ENCODE results near the gene NPTXR.
"Not testable (repeated sequence)": the region's sequence is repeated elsewhere in the genome, so short reads cannot be mapped to it uniquely, and the experiment has no call there.

NPTXR gene

GRCh38 chr22:38868286-38868721 lies 24.5 kb upstream of the NPTXR start:
- DNase-seq: no peak

DNA sequence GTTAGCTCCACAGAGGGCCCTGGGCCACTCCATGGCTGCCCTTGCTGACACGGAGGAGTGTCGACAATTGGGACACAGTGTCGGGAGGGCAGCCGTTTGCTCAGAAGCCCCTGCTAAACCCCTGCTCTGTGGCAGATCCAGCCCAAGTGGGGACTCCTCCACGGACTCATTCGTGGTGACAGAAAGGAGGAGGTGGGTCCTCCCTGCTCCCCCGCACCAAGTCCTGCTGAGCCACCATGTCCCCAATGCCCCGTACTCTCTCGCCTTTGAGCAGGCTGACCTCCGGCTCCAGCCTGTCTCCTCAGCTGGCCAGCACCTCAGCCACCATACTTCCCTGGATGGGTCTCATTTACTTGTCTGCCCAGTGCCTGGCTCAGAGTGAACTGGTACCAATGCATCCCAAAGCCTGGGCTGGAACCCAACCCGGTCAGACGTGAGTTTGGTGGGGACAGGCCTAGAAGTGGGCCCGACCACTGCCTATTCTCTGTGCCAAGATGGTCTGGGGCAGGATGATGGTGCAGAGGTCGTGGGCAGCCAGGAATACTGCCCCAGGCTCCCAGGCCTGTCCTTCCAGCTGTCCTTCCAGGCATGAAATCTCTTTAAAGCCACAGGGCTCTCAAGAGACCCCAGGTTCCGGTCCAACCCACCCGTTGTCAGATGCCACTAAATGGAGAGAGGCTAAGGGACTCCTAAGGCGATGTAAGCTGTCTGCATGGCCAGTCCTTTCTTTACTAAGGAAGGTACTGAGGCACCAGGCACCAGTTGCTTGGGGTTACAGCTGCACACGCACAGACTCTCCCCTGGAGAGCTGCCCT lies 23.9 kb upstream of the NPTXR start:
- DNase-seq: peak; percentile 47

DNA sequence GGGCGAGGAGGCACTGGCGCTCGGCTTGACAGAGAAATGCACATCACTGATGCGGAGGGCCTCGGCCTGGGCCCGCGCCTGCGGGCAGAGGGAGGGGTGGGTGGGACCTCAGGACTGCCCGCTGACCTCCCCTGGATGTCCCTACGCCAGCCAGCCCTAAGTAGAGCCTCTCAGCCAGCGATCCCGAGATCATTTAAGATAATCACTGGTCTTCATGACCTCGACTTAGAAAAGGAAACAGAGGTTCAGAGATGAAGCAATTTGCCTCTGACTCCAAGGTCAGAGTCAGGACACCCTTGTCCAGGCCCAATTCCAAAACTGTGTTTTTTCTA lies 23.3 kb upstream of the NPTXR start:
- DNase-seq: no peak

GRCh38 chr22:38866399-38867123 lies 22.7 kb upstream of the NPTXR start:
- DNase-seq: no peak

GRCh38 chr22:38866024-38866398 lies 22.2 kb upstream of the NPTXR start:
- no peak for DNase-seq

GRCh38 chr22:38865201-38866023 lies 21.6 kb upstream of the NPTXR start:
- no peak for DNase-seq

GRCh38 chr22:38864361-38865191 lies 20.7 kb upstream of the NPTXR start:
- no peak for DNase-seq

DNA sequence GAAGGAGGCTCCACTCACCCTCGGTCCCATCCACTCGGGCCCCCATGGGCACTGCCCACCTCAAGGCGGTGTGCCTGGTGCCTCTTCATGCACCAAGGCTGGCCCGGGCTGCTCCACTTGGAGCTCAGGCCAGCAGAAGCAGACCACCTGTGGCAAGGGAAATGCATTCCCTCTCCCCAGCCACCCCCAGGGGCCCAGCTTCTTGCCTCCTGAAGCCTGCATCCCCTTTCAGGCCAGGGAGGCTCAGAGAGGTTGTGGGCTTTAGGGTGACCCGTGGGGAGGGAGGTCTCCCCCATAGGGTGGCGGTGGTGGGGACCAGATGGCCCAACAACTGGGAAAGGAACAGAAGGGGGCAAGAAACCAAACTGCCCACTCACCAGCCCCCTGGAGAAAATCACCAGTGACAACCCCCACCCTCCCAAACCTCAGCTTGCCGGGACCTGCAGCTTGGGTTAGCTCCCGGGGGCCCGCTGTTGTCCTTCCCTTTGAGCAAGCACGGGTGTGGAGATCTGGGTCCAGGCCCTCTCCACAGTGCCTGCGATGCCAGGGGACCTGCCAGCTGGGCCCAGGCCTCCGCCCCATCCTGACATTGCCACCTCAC lies 19.8 kb upstream of the NPTXR start:
- DNase-seq: no peak

GRCh38 chr22:38862375-38863329 lies 18.8 kb upstream of the NPTXR start:
- no peak for DNase-seq

DNA sequence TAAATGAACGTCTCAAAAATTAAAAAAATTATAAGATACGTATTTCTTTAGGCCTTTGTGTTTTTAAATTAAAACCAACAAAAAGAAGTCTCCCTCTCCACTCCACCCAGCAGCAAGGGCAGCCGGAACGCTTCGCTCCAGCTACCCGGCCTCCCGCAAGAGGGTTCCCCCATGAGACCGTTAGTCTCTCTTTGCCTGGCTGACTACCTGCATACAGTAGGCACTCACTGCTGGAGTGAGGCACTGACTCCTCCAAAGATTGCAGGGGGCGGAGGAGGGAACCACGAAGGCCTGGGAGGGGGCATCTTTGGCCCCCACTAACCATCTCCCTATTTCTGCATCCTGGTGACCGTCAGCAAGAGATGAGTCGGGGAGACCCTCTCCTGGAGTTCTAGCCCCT lies 18.1 kb upstream of the NPTXR start:
- DNase-seq: no peak

- DNase-seq: no peak
Observed at GRCh38 chr22:38861170-38861876, 17.5 kb upstream of the NPTXR start.

DNA sequence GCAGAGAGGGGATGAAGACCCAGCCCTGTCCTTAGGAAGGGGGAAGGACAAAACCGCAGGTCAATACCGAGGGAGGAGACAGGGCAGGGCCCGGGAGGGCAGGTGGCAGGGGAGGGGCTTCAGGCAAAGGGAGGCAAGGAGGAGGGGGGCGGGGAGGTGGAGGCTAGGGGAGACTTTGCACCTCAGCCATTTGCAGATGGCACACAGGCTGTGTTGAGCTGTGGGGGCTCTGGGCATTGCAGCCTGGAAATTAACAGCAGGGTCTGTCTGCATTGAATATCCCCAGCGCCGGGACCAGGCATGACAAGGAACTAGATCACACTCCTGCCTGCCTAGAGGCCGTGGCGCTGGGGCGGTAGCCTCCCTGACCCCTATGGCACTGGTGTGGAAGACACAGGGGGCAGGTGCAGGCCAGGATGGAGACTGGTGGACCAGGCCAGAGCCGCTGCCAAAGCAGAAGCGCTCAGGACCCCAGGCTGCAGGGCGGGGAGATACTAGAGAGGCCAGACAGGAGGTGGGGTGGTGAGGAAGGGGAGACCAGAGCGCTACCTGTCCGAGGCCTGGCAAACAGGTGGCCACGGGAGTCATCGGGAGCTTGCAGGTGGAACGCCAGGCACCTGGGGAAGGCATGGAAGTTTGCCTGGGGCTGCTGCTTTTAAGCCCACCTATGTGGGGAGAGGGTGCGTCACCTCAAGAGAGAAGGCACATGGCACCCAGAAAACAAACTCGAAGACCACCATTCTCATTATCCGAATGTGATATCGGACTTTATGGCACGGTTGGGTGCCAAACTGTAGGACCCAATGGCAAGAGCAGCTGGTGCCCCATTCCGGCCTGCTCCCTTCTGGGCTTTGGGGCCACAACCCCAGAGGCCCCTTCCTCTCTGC lies 16.7 kb upstream of the NPTXR start:
- DNase-seq: no peak

DNA sequence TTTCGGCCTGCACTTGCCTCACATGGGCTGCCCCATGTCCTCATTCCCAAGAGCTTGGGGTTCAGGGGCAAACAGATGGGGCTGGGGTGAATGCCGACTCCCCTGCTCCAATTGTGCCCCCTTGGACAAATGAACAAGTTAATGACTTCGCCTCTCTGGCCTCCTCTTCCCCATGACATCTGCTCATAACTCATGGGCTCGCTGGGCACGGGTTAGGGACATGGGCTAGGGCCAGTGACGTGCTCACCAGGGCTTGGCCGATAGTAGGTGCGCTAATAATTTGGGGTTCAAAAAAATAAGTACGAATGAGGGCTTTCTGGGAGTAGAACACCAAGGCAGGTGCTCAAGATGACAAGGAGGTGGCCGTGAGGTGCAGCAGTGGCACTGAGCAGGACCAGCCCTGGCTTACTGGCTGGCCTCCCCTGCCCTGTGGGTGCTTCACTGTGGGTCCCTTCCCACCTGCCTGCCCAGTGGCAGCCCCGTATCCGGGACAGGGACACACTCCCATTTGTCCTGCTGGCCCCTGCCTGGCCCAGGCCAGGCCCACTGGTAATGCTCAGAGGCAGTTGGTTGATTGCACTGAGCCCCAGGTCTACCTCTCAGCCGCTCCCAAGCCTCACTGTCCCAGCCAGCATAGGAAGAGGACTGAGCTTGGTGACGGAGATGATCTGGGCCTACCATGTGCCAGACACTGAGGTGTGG lies 15.9 kb upstream of the NPTXR start:
- no peak for DNase-seq

DNA sequence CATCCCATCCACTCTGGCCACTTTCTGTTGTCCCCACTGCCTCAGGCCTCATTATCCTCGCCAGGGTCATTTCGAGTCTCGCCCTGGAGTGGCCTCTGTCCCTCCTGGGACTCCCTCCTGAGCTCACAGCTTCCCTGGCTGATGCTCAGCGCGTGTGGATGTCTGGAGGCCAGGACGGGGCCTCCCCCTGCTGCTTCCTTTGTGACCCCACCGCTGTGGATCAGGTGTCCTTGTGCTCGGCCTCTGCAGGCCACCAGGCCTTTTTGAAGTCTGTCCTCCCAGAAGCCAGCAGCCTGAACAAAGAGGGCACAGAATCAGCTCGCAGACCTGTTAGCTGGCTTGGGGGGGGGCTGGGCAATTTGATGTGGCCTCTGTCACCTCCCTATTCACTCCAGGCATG lies 14.7 kb upstream of the NPTXR start:
- DNase-seq: no peak

DNA sequence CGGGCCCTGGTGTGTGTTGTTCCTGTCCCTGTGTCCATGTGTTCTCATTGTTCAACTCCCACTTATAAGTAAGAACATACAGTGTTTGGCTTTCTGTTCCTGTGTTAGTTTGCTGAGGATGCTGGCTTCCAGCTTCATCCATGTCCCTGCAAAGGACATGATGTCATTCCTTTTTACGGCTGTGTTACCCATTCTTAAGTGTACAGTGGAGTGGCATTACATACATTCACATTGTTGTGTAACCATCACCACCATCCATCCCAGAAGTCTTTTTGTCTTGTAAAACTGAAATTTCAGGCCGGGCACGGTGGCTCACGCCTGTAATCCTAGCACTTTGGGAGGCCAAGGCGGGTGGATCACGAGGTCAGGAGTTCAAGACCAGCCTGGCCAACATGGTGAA lies 10.6 kb upstream of the NPTXR start:
- not testable (repeated sequence) for DNase-seq

GRCh38 chr22:38853883-38854282 lies 10.1 kb upstream of the NPTXR start:
- not testable (repeated sequence) for DNase-seq

DNA sequence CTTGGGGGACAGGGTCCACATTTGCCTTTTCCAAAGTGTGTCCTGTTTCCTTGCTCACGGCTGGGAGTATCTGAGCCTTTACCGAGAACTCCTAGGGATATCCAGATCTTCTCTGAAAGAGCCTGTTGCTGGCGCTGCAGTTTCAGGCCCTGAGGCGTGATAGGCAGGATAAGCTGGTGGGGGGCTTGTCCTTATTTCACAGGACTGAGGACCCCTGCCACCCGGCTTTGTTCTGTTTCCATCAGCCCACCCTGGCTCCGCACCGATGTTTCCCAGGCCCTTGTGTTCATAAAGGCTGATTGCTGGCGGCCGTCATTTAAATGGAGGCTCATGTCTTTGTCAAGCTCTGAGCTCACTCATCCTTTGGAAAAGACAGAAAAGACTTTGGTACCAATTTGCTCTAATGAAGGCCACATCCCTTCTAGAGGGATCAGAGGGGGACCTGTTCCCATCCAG lies 9.4 kb upstream of the NPTXR start:
- no peak for DNase-seq

- DNase-seq: no peak
Observed at GRCh38 chr22:38852522-38852921, 8.7 kb upstream of the NPTXR start.

Measured in activated CD8-positive, alpha-beta memory T cell treated with anti-CD3 and anti-CD28 coated beads, Interleukin-2, amount 50 U/mL, for 48 hours (primary cell).